NCI-H526 treated with DMSO at 0.1 percent for 48 hours (cell line): Measurements from ENCODE around the gene DNAH17.
A peak's percentile ranks its signal among the peaks of the same experiment; 100 is the strongest.

ENCODE experiments used
- DNase-seq: peaks from one replicate; lab custom pipeline; 2025; lab: John Stamatoyannopoulos, UW

DNAH17 gene

GRCh38 chr17:78544881-78545755 lies 32.1 kb downstream of the DNAH17 start:
- no peak for DNase-seq

DNA sequence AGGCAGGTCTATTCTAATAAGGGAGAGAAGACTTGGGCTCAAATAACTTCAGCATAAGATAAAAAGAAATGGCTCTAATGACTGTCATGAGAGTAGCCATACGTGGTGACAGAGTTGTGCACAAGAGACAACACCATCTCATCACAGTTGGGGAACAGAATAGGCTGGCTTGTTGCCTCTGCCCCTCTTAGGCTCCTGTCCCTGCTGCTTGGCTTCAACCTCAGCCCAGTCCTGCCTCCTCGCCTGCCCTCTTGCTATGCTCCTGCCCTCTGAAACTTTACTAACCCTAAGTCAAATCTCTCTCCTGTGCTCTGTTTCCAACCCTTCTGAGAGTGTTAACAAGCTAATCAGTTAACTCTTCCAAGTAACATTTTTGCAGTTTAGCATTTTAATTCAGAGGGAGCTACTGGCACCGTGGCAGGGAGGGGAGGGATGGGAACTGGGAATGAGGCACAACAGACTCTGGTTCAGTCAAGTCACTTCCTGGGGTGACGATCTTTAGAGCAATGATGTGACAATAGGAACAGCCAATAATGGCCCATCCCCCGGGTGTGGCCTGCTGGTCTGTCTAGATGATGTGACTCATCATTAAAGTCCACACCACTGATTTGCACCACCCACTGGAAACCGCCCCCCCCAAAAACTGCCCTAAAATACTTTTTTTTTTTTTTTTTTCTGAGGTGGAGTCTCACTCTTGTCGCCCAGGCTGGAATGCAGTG lies 35.5 kb downstream of the DNAH17 start:
- no peak for DNase-seq

DNA sequence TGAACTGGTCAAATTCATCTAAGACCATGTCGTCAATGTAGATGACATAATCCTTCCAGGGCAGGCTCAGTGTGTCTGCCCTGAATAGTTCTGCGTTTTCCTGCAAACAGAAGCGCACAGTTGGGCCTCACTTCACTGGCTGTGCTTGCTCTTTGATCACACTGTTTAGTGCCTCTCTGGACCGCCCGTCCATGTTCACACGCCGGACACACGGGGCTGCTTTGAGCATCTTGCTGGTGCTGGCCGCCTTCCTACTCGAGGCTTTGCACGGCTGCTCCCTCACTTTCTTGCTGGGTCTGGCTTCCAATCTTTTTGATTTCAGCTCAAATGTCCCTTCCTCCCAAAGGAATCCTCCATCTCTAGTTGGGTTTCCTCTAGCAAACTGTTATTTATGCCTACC lies 37.4 kb downstream of the DNAH17 start:
- no peak for DNase-seq

GRCh38 chr17:78538033-78538776 lies 39.0 kb downstream of the DNAH17 start:
- DNase-seq = no peak

DNA sequence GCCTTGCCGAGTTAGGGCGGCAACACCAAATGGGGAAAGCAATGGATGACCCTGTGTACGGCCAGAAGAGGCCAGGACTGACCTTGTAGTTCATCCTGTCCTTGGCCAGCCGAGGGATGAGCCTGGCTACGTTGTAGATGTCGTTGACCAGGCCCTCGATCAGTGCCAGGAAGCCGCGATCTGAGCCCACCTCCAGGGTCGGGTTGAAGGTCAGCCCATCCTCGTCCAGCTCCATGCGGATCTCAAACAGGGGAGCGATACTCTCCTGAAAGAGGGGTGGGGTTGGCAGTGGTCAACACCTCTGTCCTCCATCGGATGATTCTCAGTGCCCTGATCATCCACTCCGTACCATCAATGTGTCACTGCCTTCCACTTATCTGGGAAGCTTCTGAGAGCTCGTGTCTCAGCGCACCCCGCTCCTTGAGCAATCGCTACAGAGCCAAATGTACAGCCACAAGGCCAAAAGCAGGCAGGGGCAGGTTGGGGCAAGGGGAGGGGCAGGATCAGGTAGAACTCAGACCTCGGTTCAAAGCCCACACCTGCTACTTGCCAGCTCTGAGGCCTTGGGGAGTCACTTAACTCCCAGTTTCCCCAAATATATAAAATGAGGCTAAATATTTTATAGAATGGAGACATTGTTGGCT lies 39.9 kb downstream of the DNAH17 start:
- DNase-seq = no peak

- DNase-seq = peak; percentile 91
These were observed 41.7 kb downstream of the DNAH17 start for GRCh38 chr17:78535273-78536197.

DNA sequence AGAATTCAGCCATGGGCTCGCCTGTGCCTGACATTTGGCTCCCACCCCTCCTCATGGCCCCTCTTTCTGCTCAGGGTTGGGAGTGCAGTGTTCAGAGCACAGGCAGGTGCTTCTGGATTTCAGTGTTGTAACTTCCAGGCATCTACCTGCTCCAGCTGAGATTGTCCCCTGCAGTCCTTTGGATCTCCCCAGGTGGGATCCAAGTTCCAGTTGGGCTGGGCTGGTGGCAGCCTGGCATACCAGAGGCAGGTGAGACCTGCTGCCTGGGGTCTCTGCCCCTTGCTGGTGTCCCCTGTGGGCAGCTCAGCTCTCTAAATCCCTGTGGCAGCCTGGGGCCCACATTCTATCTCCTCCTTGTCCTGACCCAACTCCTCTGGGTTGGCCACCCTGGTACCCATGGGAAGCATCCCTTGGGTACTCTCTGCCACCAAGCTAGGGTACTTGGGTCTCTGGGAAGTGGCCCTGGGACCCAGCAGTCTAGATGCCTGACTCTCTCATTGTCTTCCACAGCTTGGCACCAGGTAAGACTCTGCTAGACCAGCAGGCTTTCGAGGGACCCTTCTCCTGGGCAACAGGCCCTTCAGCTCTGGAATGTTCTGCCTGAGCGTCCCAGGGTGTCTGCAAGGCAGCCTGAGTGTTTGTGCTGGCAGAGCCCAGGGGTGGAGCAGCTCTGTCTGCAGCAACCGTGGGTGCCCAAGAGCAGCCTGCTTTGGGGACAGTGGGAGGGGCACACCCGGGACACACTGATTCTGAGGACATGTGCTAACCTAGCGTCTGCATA lies 42.5 kb downstream of the DNAH17 start:
- no peak for DNase-seq

DNA sequence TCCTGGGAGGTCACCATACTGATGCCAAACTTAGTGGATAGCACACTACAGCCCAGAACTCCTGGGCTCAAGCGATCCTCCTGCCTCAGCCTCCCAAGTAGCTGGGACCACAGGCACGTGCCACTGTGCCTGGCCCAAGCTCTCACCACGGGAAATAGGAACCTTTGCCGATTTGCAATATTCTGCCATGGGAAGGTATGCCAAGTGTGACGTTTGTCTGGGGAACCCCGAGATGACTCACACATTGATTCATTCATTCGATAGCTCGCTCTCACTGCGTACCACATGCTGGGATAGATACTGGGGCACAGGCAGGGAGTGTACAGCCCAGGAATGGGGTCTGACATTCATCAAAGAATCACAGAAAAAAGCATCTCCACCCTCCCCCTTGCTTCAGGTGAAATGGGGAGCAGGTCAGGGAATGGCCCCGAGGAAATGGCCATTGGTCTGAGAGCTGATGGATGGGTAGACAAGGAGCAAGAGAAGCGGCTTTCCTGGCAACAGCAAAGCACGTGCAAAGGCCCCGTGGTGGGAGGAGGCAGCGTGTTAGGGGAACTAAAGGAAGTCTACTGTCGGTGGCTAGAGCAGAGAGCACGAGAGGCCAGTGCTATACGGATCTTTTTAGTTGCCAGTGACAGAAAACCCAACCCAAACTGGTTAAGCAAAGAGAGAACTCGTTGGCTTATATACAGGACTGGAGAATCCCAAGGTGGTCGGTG lies 44.1 kb downstream of the DNAH17 start:
- DNase-seq = no peak

- DNase-seq = no peak
These were observed 44.9 kb downstream of the DNAH17 start for GRCh38 chr17:78532311-78532710.

DNA sequence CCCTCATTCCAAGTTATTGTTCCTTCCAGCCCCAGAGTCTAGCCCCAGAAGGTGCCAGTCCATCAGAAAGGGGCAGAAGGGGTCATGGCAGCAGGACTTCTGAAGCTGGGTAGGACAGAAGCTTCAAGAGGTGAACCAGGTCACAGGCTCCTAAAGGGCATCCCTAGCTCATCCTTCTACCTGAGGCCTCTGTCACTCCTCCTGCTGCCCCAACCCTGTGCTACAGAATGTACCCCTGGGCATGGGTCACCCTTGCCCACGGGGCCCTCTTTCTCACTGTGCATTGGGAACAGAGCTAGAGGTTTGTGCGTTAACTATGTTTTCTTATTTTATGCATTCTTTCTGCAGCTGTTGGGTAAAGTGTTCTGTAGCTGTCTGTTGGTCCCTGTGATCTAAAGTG lies 46.5 kb downstream of the DNAH17 start:
- no peak for DNase-seq

DNA sequence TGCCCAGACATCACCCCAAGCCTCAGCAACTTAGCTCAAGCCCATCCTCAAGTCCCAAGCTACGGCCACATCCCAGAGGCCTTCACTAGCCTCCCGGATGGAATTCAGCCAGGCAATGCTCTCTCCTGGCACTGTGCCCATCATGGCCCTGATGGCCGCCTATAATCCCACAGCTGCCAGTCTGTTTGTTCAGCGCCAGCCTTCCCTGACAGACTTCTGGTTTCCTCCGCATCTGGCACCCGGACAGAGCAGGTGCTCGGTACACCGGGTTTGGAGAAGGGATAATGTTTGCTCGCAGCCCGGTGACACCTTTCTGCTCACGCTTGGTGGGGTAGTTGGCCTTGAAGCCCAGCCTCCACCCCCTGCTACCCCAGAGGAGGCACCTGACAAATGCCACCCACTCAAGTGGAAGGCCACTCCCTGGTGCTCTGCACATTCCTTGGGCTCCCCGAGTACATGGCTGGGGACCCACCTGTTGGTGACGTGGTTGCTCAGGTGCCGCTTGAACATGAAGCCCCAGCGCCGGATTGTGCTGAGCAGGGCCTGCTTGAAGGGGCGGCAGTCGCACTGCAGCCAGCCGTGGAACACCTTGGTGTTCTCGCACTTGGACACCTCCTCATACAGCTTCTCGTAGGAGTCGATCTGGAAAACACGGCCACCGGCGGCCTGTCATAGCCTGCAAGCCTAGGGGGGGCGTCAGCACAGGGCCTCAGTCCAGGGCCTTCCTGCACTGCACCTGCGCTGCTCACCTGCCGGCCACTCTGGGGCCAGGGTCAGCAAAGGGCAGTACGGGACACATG lies 47.1 kb downstream of the DNAH17 start:
- DNase-seq = peak; percentile 13

GRCh38 chr17:78529251-78529650 lies 47.9 kb downstream of the DNAH17 start:
- DNase-seq = no peak

GRCh38 chr17:78528541-78528940 lies 48.7 kb downstream of the DNAH17 start:
- DNase-seq = no peak

GRCh38 chr17:78527345-78527744 lies 49.9 kb downstream of the DNAH17 start:
- no peak for DNase-seq

- DNase-seq = no peak
These were observed 50.8 kb downstream of the DNAH17 start for GRCh38 chr17:78526231-78527025.

DNA sequence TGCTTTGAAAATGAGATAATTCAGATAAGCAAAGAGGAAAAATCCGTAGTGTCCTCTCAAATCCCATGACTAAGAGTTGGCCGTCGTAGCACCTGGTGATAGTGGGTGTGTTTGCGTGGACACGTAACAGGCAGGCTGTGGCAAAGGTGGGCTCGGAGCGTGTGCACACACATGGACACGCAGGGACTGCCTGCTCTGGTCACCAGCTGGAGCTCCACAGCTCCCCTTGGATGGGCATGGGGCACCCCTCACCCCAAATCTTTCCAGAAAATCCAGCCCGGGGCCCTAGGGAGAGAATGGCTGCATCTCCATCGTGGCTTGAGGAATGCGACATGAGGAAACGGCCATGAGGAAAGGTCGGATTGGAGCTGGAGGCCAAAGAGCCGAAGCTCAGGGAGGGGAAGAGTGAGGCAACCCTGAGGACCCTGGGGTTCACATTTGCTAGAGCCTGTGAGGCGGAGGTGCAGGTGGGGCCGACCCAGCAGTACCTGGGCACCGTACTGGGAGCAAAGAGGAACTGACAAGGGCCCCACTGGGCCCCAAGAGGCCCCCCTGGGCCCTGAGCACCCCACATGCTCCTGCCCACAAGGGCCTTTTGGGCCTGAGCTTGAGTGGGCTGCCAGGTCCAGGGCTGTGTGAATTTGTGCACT lies 51.6 kb downstream of the DNAH17 start:
- no peak for DNase-seq

GRCh38 chr17:78524870-78525510 lies 52.2 kb downstream of the DNAH17 start:
- no peak for DNase-seq
